Transverse colon (tissue), 4 donors: ENCODE measurements around the gene KIAA0586. TPM values are rescaled to one million over a fixed set of nuclear protein-coding genes. Genes with fewer than 3 reads are reported as not detected.
"Not testable (repeated sequence)": the region's sequence is repeated elsewhere in the genome, so short reads cannot be mapped to it uniquely, and the experiment has no call there.

ENCODE experiments used
- DNase-seq: peaks from one replicate; pipeline ENCODE4 v3.0.0-alpha.2; 2019
- H3K27ac ChIP-seq, 4 donors: fragments of 200-600 bp; sonication (generic); 2 replicates each; pipeline ENCODE4 v1.5.1; 2016 to 2018; ENCODE audit warnings: inconsistent platforms in 4 of 4
- H3K27me3 ChIP-seq: fragments of 200-600 bp; sonication (generic); 2 replicates; pipeline ENCODE4 v1.5.1; 2017; ENCODE audit warnings: inconsistent platforms
- H3K36me3 ChIP-seq, 4 donors: fragments of 200-600 bp; sonication (generic); 2 replicates each; pipeline ENCODE4 v1.5.1; 2017 to 2019; ENCODE audit warnings: inconsistent platforms in 4 of 4
- H3K4me1 ChIP-seq, 4 donors: fragments of 200-600 bp; sonication (generic); 2 replicates each; pipeline ENCODE4 v1.5.1; 2017 to 2020; ENCODE audit warnings: inconsistent platforms in 4 of 4
- H3K4me3 ChIP-seq, 4 donors: fragments of 200-600 bp; sonication (generic); 1 replicate in 1 of 4; 2 replicates in 3 of 4; pipeline versions ENCODE4 v1.5.1 to v1.6.1; 2017 to 2019; ENCODE audit warnings: inconsistent platforms in 4 of 4
- H3K9me3 ChIP-seq, 2 donors: fragments of 200-600 bp; sonication (generic); 2 replicates each; pipeline ENCODE4 v1.5.1; 2017 to 2019; ENCODE audit warnings: inconsistent platforms in 2 of 2
- CTCF ChIP-seq, 5 experiments: fragments of 200-600 bp in 3 of 5; fragments of 450-650 bp in 2 of 5; sonication (generic) in 3 of 5; IDR thresholded peaks; 1 replicate in 2 of 5; 2 replicates in 3 of 5; pipeline ENCODE4 v1.5.1; 2016 to 2017; ENCODE audit warnings: antibody characterized with exemption in 5 of 5, inconsistent platforms in 3 of 5, mild to moderate bottlenecking in 2 of 5, moderate library complexity in 1 of 5
- EP300 ChIP-seq: sonication (generic); formaldehyde crosslinking; IDR thresholded peaks from one replicate; pipeline ENCODE4 v1.6.1; 2017; ENCODE audit warnings: antibody characterized with exemption, low read depth
- POLR2A ChIP-seq: fragments of 450-650 bp; IDR thresholded peaks from one replicate; pipeline ENCODE4 v1.6.1; 2016; ENCODE audit warnings: antibody characterized with exemption, mild to moderate bottlenecking, moderate library complexity
- POLR2AphosphoS5 ChIP-seq, 3 donors: sonication (generic); formaldehyde crosslinking; IDR thresholded peaks; one replicate each; pipeline ENCODE4 v1.6.1; 2016; ENCODE audit warnings: antibody characterized with exemption in 3 of 3
- WGBS, 2 donors: methylation state at CpG; one replicate each; pipeline ENCODE4 v1.1.5; 2018; ENCODE audit warnings: low coverage in 1 of 2; 5-methylcytosine and 5-hydroxymethylcytosine counted together
- in situ Hi-C, 4 donors: fragments of 200-750 bp; cut with MboI; loops; one replicate each; pipeline versions ENCODE4 v1.15.0 to v1.15.1; 2017; ENCODE audit warnings: low sequenced_read_pairs in 3 of 4, low pct_ligation_motif_present in 1 of 4, low pct_unique_long_range_greater_than_20kb in 1 of 4
- intact Hi-C: fragments of 100-400 bp; cut with DNase I; formaldehyde crosslinking; loops from one replicate; pipeline ENCODE4 v1.15.1; 2023; ENCODE audit warnings: low total_unique reads
- total RNA-seq, 4 donors: library from RNA; depleted of rRNA; stranded (reverse); fragments of >200 nt; gene quantifications; one replicate each; pipeline ENCODE4 v1.1.0, GENCODE V29; 2016

KIAA0586 gene
- total RNA-seq, 4 donors from 2014 or later: 9.4 to 17.8 (median 12.5) TPM

- in situ Hi-C loops (loop anchor here in 2 of 4 donors (25.0 kb wide), 2 partner anchors 586 to 986 kb away; partner anchors contain the start of gene GPR135 (in 1 of the 2)), intact Hi-C loops (no loop called here)
- Histone ChIP-seq H3K4me1 (no peaks in the 10 kb centered on the region), H3K9me3 (no peaks in the 10 kb centered on the region), H3K36me3 (peaks cover 0 to 45% (median 5%) of the 10 kb centered on the region in 4 donors), H3K27me3 (no peaks in the 10 kb centered on the region), H3K4me3 (no peak overlapping the region), H3K27ac (no peak overlapping the region)
- no peak for TF ChIP-seq POLR2A
- TF ChIP-seq POLR2AphosphoS5 (IDR thresholded peaks at IDR 0.05): no peak
- DNase-seq: no peak
- WGBS, 2 donors: 93 to 100% methylated on average over 1 of the region's 1 CpG
These were observed 48.8 kb downstream of the KIAA0586 start for GRCh38 chr14:58476320-58476719.

GRCh38 chr14:58477653-58478052, 50.1 kb downstream of the KIAA0586 start:
- Histone ChIP-seq H3K4me1 (no peaks in the 10 kb centered on the region), H3K4me3 (no peak overlapping the region), H3K27ac (no peak overlapping the region), H3K27me3 (no peaks in the 10 kb centered on the region), H3K36me3 (peaks cover 0 to 34% (median 5%) of the 10 kb centered on the region in 4 donors), H3K9me3 (no peaks in the 10 kb centered on the region)
- TF ChIP-seq EP300 (no peak), POLR2A (no peak), CTCF (IDR thresholded peaks at IDR 0.05) (no peak), POLR2AphosphoS5 (IDR thresholded peaks at IDR 0.05) (no peak)
- in situ Hi-C loops: loop anchor here in 2 of 4 donors (25.0 kb wide), 2 partner anchors 585 to 985 kb away; partner anchors contain the start of gene GPR135 (in 1 of the 2)
- 93 to 94% methylated on average over 2 of the region's 2 CpGs for WGBS, 2 donors
- no peak for DNase-seq
- intact Hi-C loops: no loop called here

GRCh38 chr14:58478329-58478728, 50.8 kb downstream of the KIAA0586 start:
- in situ Hi-C loops: loop anchor here in 2 of 4 donors (25.0 kb wide), 2 partner anchors 584 to 984 kb away; partner anchors contain the start of gene GPR135 (in 1 of the 2)
- H3K27me3 ChIP-seq, DNase-seq, intact Hi-C loops, H3K4me1 ChIP-seq, H3K4me3 ChIP-seq, H3K27ac ChIP-seq, H3K9me3 ChIP-seq: not testable (repeated sequence)
- H3K36me3 ChIP-seq: peaks cover 0 to 38% (median 5%) of the 10 kb centered on the region in 4 donors
- 92 to 96% methylated on average over 5 of the region's 5 CpGs for WGBS, 2 donors

GRCh38 chr14:58479975-58480374, 52.5 kb downstream of the KIAA0586 start:
- no peaks in the 10 kb centered on the region for H3K27me3 ChIP-seq
- DNase-seq: no peak
- WGBS, 2 donors: 75 to 89% methylated on average over 1 of the region's 1 CpG
- TF ChIP-seq CTCF (IDR thresholded peaks at IDR 0.05): no peak
- TF ChIP-seq EP300: no peak
- no peak for TF ChIP-seq POLR2A
- no peak for TF ChIP-seq POLR2AphosphoS5 (IDR thresholded peaks at IDR 0.05)
- H3K27ac ChIP-seq: no peak overlapping the region
- intact Hi-C loops (no loop called here), in situ Hi-C loops (loop anchor here in 2 of 4 donors (25.0 kb wide), 2 partner anchors 582 to 982 kb away; partner anchors contain the start of gene GPR135 (in 1 of the 2))
- no peaks in the 10 kb centered on the region for H3K9me3 ChIP-seq
- H3K4me3 ChIP-seq: no peak overlapping the region
- H3K4me1 ChIP-seq: no peaks in the 10 kb centered on the region
- peaks cover 0 to 35% (median 2%) of the 10 kb centered on the region in 4 donors for H3K36me3 ChIP-seq

- in situ Hi-C loops (loop anchor here in 2 of 4 donors (25.0 kb wide), 2 partner anchors 578 to 978 kb away; partner anchors contain the start of gene GPR135 (in 1 of the 2)), intact Hi-C loops (no loop called here)
- 67 to 86% methylated on average over 1 of the region's 1 CpG for WGBS, 2 donors
- Histone ChIP-seq H3K4me1 (no peaks in the 10 kb centered on the region), H3K9me3 (no peaks in the 10 kb centered on the region), H3K27me3 (no peaks in the 10 kb centered on the region), H3K27ac (no peak overlapping the region), H3K36me3 (peaks cover 0 to 22% (median 6%) of the 10 kb centered on the region in 4 donors), H3K4me3 (no peak overlapping the region)
- DNase-seq: no peak
- no peak for TF ChIP-seq CTCF (IDR thresholded peaks at IDR 0.05)
- no peak for TF ChIP-seq EP300
- TF ChIP-seq POLR2AphosphoS5 (IDR thresholded peaks at IDR 0.05): no peak
- TF ChIP-seq POLR2A: no peak
These were observed 56.7 kb downstream of the KIAA0586 start for GRCh38 chr14:58484176-58484575.
